HG02852 (cell line): Measurements from ENCODE around the gene TET2.

Source experiments
- ATAC-seq: cut with Tn5 transposase; IDR thresholded peaks from one replicate; pipeline ENCODE4 v1.9.1; 2021; ENCODE audit warnings: mild to moderate bottlenecking, moderate library complexity; ENCODE audit not compliant: unreplicated experiment

The TET2 gene

DNA sequence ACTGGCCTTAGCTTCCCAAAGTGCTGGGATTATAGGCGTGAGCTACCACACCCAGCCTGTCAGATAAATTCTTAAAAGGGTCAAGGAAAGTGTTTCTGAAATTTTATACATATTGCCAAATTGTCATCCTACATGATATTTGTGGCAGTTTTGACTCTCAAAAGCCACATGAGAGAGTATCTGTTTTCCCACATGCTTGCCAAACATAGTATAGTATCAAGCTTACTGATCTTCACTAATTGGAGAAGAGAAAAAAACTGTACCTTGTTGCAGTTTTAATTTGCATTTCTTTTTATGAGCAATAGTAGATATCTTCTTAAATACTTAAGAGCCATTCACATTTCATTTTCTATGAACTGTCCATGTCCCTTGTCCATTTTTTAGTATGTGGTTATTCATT lies 83.6 kb downstream of the TET2 start:
- no peak for ATAC-seq

DNA sequence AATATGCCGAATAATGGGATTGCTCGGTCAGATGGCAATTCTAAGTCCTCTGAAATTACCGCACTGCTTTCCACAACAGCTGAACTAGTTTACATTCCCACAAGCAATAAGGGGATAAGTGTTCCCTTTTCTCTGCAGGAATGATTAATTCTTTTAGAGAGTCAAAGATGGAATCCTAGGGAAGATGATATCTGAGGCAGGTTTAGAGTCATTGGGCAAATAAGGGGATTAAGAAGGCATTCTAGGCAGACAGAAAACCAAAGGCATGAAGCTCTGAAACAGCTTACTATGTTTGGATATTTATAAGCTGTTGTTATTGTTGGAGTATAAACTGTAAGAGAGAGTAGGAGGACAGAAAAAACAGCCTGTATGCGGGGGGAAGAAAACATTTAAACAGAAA lies 85.7 kb downstream of the TET2 start:
- ATAC-seq, result no peak

DNA sequence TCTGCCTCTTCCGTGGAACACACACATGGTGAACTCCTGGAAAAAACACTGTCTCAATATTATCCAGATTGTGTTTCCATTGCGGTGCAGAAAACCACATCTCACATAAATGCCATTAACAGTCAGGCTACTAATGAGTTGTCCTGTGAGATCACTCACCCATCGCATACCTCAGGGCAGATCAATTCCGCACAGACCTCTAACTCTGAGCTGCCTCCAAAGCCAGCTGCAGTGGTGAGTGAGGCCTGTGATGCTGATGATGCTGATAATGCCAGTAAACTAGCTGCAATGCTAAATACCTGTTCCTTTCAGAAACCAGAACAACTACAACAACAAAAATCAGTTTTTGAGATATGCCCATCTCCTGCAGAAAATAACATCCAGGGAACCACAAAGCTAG lies 87.9 kb downstream of the TET2 start:
- ATAC-seq, result no peak

DNA sequence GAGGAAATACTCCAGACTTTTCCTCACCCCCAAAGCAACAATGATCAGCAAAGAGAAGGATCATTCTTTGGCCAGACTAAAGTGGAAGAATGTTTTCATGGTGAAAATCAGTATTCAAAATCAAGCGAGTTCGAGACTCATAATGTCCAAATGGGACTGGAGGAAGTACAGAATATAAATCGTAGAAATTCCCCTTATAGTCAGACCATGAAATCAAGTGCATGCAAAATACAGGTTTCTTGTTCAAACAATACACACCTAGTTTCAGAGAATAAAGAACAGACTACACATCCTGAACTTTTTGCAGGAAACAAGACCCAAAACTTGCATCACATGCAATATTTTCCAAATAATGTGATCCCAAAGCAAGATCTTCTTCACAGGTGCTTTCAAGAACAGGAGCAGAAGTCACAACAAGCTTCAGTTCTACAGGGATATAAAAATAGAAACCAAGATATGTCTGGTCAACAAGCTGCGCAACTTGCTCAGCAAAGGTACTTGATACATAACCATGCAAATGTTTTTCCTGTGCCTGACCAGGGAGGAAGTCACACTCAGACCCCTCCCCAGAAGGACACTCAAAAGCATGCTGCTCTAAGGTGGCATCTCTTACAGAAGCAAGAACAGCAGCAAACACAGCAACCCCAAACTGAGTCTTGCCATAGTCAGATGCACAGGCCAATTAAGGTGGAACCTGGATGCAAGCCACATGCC lies 89.7 kb downstream of the TET2 start:
- ATAC-seq, result peak; percentile 83

DNA sequence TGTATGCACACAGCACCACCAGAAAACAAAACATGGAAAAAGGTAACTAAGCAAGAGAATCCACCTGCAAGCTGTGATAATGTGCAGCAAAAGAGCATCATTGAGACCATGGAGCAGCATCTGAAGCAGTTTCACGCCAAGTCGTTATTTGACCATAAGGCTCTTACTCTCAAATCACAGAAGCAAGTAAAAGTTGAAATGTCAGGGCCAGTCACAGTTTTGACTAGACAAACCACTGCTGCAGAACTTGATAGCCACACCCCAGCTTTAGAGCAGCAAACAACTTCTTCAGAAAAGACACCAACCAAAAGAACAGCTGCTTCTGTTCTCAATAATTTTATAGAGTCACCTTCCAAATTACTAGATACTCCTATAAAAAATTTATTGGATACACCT lies 90.2 kb downstream of the TET2 start:
- ATAC-seq, result peak; percentile 32

DNA sequence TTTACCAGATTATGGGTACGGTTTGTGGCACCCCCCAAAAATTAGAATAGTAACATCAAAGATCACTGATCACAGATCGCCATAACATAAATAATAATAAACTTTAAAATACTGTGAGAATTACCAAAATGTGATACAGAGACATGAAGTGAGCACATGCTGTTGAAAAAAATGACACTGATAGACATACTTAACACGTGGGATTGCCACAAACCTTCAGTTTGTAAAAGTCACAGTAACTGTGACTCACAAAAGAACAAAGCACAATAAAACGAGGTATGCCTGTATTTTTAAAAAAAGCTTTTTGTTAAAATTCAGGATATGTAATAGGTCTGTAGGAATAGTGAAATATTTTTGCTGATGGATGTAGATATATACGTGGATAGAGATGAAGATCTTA lies 93.4 kb downstream of the TET2 start:
- no peak for ATAC-seq

DNA sequence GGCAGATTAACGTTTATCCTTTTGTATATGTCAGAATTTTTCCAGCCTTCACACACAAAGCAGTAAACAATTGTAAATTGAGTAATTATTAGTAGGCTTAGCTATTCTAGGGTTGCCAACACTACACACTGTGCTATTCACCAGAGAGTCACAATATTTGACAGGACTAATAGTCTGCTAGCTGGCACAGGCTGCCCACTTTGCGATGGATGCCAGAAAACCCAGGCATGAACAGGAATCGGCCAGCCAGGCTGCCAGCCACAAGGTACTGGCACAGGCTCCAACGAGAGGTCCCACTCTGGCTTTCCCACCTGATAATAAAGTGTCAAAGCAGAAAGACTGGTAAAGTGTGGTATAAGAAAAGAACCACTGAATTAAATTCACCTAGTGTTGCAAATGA lies 94.8 kb downstream of the TET2 start:
- no peak for ATAC-seq

DNA sequence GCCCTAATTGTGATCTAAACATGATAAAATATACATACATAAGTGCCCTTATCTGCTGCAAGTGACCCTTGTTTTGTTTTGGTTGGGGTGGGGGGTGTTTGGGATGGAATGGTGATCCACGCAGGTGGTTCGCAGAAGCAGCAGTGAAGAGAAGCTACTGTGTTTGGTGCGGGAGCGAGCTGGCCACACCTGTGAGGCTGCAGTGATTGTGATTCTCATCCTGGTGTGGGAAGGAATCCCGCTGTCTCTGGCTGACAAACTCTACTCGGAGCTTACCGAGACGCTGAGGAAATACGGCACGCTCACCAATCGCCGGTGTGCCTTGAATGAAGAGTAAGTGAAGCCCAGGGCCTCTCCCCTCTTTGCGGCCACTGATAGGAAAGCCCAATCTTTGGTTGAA lies 96.8 kb downstream of the TET2 start:
- no peak for ATAC-seq

DNA sequence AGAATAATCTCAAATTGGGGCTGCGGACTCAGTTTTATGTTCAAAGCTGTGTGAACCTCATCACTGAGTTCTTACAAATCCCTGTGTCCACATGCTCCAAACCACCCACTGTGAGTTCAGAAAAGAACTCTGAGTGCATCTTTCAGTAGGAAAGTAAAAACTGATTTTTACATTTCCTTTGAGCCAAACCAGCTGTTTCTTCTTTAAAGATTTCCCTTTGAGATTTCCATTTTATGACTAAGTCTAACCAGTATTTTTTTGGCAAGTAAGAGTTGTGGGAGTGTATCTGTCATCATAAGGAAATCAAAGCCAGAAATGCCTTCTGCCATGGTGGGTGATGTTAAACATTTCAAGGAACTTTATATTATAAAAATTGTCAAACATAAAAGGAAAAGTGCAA lies 100.0 kb downstream of the TET2 start:
- ATAC-seq, result no peak

DNA sequence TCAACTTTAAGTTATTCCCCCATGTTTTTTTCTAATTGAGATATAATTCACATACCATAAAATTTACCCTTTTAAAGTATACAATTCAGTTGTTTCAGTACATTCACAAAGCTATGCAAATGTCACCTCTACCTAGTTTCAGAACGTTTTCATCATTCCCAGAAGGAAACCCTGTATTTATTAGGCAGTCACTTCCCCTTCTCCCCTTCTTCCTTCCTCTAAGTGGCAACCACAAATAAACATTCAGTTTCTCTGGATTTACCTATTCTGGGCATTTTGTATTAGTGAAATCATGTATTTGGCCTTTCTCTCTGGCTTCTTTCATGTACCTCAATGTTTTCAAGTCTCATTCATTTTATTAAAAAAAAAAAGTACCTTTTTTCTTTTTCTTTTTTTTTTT lies 101.9 kb downstream of the TET2 start:
- no peak for ATAC-seq

DNA sequence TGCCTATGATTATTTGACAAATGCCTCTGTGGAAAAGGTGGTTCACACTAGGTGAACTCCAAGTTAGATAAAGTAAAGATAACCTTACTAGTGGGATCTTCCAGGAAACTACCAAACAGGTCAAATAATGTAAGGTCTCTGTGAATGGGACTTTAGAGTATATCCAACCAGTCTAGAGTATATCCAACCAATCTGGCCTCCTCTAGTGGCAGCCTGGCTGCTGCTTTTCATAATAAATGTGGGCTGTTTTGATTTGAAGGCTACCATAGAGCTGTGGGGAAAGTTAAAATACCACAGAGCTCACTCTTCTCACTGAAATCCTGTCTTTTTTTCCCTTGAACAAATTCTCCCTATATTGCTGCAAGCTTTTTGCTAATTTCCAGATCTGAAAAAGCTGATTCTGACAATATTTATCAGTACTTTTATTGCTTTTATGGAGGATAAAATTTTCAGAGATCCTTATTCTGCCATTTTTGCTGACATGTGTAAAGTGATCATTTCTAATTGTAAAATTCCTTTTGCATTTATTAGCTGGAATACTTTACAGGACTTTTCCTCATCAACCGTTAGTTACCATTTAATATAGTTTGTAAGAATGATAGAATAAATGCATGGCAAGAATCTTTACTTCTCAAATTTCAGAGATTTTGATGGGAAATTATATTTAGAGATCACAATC lies 111.3 kb downstream of the TET2 start:
- no peak for ATAC-seq

DNA sequence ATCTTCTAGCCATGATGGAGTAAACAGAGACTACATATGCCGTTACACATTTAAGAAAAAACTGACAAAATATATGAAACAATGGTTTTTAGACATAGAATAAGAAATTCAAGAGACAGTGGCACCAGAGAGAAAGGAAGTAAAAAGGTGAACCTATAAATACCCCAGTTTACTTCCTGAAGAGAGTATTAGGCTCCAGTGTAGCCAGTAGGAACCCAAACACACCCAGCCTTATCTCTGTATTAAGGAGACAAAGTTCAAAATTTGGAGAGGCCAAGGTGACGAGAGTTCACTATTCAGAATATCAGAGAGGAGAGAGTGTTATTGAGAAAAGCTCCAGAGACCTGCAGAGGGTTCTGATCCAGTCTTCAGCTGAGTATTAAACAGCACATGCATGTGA lies 119.0 kb downstream of the TET2 start:
- ATAC-seq, result no peak

DNA sequence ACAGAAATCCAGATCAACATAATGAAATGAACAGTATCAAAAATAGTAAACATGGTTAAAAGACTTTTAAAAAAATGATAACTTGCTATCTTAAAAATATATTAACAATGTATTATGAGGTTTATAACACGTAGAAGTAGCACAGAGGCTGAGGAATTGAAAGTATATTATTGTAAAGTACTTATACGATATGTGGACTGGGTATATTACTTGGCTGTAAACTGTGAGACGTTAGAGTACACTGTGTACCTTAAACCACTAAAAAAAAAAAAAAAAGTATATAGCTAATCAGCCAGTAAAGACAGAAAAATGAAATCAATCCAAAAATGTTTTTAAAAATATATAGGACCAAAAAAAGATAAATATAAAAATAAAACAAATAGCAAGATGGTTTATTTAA lies 120.6 kb downstream of the TET2 start:
- no peak for ATAC-seq

DNA sequence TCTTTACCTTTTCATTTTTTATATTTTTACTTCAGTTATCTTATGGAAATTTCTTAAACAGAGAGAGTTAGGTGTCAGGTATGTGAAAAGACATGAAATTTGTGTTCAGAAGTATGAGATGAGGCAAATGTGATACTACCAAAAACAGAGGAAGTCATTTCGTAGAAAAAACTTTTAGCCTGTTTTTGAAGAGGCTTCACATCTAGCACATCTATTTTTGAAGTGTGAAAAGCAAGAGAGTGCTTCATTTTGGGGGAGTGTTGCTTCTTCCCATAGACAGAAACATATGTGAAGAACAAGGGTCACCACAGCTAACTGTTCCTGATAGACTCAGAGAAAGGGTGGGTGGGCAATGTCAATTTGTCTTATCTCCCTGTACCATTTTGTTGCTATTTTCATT lies 125.3 kb downstream of the TET2 start:
- ATAC-seq, result no peak

DNA sequence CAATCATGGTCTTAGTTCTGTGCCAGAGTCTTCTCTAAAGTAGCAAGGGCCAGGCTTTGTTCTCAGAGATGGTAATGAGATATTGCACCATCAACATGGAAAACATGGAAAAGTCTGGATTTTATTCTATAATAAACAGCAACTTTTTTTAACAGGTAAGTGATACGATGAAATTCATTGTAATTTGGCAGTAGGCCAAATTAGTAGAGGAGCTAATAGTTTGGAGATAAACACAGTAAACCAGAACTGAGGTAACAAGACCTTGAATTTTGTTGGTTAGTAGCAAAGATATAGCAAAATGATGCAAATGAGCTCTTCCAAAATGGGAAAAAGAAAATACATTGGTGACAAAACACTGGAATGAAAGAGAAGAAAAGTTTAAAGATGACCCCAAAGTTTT lies 126.6 kb downstream of the TET2 start:
- no peak for ATAC-seq

DNA sequence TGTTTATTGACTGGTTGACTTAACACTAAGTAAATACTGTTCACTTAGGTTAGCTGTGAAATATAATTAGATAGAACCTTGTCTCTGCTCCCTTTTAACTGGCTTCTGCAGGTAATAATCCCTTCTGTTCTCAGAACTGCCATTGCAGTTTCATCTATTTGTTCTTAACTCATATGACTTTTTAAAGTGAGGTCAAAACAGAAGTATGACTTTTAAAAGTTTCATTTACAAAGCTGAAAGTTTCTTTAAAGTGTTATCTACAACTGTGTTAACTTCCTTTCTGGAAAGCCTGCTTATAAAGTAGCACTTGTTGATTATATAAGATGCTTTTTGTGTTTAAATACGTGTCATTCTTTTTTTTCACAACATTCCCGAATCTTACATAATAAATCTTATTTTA lies 127.4 kb downstream of the TET2 start:
- no peak for ATAC-seq

DNA sequence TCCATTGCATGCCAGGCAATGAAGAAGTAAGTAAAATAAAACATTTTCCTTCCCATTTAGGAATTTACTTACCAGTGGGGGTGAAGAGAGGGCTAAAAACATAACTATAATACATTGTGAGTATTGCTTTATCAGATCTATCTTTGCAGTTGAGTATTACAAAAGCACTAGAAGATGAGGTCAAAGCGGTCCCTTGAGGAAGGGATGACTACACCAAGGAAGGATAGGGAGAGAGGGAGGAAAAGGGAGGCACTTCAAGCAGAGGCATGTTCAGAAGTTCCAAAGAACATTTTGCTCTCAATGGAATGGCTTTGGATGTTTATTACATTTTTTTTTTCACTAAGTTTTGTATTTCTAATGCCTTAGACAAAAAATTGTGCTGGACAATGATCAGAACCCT lies 127.8 kb downstream of the TET2 start:
- ATAC-seq, result no peak

DNA sequence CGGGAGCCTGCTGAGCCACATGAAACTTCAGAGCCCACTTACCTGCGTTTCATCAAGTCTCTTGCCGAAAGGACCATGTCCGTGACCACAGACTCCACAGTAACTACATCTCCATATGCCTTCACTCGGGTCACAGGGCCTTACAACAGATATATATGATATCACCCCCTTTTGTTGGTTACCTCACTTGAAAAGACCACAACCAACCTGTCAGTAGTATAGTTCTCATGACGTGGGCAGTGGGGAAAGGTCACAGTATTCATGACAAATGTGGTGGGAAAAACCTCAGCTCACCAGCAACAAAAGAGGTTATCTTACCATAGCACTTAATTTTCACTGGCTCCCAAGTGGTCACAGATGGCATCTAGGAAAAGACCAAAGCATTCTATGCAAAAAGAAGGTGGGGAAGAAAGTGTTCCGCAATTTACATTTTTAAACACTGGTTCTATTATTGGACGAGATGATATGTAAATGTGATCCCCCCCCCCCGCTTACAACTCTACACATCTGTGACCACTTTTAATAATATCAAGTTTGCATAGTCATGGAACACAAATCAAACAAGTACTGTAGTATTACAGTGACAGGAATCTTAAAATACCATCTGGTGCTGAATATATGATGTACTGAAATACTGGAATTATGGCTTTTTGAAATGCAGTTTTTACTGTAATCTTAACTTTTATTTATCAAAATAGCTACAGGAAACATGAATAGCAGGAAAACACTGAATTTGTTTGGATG lies 129.9 kb downstream of the TET2 start:
- ATAC-seq, result no peak

DNA sequence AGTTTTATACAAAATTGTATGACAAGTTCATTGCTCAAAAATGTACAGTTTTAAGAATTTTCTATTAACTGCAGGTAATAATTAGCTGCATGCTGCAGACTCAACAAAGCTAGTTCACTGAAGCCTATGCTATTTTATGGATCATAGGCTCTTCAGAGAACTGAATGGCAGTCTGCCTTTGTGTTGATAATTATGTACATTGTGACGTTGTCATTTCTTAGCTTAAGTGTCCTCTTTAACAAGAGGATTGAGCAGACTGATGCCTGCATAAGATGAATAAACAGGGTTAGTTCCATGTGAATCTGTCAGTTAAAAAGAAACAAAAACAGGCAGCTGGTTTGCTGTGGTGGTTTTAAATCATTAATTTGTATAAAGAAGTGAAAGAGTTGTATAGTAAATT lies 131.0 kb downstream of the TET2 start:
- ATAC-seq, result no peak

DNA sequence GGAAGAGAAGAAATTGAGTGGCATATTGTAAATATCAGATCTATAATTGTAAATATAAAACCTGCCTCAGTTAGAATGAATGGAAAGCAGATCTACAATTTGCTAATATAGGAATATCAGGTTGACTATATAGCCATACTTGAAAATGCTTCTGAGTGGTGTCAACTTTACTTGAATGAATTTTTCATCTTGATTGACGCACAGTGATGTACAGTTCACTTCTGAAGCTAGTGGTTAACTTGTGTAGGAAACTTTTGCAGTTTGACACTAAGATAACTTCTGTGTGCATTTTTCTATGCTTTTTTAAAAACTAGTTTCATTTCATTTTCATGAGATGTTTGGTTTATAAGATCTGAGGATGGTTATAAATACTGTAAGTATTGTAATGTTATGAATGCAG lies 132.6 kb downstream of the TET2 start:
- no peak for ATAC-seq

DNA sequence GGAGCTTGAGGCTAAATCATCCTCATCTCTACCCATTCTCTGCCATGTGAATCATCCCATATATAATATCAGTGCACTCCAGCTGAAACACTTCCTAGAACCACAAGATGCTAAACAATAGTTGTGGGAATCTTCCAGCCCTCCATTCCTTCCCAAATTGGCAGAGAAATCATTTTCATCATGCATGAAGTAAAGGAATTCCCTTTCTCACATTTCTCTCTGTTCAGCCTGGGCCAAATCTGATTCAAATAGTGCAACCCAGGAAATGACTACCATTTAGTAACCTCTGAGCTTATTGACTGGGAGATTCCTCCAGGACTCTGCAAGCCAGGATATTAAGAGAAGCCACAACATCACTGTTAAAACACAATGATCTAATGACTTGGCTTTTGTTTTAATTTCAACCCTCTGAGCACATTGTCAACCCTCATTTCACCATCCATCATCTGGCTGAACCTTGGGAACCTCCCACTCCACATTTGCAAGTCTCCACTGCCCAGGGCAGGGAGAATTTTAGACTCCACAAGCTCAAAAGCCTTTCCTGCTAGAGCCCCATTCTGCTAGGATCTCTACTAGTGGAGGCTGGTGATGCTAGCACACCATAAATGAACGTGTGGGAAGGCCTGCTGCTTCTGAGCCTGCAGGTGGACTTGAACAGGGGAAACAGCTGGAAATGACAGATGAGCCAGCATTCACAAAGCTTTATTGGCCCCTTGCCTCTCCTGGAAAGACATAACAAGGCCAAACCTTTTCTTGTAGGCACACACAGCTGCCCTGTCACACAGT lies 133.9 kb downstream of the TET2 start:
- no peak for ATAC-seq

DNA sequence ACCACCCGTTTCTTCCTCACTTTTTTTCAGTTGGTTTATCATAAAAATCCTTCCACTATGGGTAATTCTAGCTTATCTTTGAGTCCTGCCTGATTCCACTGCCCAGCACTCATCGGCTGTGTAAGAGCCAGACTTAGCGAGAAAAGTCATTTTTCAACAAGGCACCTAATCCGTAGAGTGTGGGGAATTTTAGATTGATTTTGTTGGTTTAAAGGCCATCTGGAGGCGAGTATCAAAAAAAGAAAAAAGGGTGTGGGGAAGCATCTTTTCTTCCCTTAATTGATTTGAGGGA lies 134.4 kb downstream of the TET2 start:
- no peak for ATAC-seq
